Coronary artery (tissue), 2 donors: Measurements from ENCODE around the gene FOXP1.
A peak's percentile ranks its signal among the peaks of the same experiment; 100 is the strongest.

ENCODE experiments used
- DNase-seq: peaks from one replicate; pipeline ENCODE4 v3.0.0-alpha.2; 2017; ENCODE audit warnings: low spot score
- H3K27ac ChIP-seq, 2 donors: fragments of 200-600 bp; sonication (generic); one replicate each; pipeline ENCODE4 v1.5.1; 2016 to 2019
- H3K4me3 ChIP-seq: fragments of 200-600 bp; sonication (generic); 2 replicates; pipeline ENCODE4 v1.5.1; 2016; ENCODE audit warnings: mild to moderate bottlenecking, moderate library complexity
- TF ChIP-seq, protein P1 (sequence below): fragments of 200-600 bp; sonication (generic); IDR thresholded peaks from one replicate; pipeline ENCODE4 v1.5.1; 2019; ENCODE audit warnings: antibody characterized with exemption

FOXP1 gene

DNA sequence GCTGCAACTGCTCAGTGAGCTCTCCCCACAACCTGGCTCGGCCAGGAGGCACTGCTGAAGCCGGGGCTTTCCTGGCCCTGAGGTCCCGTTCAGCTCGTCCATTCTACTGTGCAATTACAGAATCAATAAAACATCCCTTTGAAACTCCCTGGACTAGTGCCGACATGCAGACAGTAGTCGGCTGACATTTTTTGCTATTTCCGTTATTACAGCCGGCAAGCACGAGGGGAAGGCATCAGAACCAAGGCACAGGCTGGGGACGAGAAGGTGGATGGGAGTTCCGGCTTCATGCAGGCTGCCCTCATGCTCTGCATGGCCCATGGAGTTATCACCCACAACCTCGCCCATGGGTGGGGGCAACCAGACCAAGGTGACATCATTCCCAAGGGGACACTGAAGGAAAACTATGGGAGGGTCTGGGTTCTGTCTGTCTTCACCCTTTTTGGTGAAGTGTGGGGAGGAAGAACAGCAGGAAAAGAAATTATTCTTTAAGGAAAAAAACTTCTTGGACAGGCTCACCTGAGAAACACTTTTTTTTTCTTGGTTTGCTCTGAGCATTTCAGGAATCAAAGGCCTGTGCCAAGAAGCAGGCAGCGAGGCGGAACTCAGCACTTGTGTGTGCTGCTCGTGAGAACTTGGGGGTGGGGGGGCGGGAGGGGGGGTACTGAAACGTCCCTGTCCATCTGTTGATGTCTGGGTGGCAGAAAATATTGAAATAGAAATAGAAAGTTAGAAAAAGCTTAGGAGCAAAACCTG is 154.5 kb downstream of the FOXP1 start:
- TF ChIP-seq, protein P1, sequence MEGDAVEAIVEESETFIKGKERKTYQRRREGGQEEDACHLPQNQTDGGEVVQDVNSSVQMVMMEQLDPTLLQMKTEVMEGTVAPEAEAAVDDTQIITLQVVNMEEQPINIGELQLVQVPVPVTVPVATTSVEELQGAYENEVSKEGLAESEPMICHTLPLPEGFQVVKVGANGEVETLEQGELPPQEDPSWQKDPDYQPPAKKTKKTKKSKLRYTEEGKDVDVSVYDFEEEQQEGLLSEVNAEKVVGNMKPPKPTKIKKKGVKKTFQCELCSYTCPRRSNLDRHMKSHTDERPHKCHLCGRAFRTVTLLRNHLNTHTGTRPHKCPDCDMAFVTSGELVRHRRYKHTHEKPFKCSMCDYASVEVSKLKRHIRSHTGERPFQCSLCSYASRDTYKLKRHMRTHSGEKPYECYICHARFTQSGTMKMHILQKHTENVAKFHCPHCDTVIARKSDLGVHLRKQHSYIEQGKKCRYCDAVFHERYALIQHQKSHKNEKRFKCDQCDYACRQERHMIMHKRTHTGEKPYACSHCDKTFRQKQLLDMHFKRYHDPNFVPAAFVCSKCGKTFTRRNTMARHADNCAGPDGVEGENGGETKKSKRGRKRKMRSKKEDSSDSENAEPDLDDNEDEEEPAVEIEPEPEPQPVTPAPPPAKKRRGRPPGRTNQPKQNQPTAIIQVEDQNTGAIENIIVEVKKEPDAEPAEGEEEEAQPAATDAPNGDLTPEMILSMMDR = no peak
- no peak for DNase-seq
- Histone ChIP-seq H3K27ac (peak overlapping the region in 1 of 2 donors; percentile 49), H3K4me3 (peak overlapping the region; percentile 57)

DNA sequence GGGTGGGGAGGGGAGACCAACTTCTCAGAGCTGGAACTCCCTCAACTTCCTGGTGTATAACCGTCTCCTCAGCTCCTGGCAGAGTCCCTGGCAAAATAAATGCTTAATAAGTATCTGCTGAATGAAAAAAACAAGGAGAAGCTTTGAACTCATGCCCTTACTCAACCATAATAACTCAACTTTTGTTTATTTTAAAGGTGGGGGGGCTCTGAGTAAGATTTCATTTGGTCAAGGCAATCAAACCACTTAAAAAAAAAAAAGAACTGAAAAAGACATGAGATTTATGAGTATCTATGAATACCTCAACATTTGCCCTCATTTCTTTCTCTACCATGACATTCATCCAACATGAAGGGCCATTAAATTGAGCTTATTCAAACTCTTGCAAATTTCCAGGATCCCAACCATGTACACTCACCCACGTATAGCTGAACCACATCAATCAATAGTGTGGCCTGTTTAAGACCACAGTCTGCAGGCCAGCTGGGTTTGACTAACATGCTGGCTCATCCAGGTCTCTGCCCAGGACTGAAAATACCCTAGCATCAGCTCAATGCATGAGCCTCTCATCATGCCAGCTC is 157.9 kb downstream of the FOXP1 start:
- Histone ChIP-seq H3K27ac (no peak overlapping the region), H3K4me3 (no peak overlapping the region)
- DNase-seq = no peak
- TF ChIP-seq, protein P1 = no peak

DNA sequence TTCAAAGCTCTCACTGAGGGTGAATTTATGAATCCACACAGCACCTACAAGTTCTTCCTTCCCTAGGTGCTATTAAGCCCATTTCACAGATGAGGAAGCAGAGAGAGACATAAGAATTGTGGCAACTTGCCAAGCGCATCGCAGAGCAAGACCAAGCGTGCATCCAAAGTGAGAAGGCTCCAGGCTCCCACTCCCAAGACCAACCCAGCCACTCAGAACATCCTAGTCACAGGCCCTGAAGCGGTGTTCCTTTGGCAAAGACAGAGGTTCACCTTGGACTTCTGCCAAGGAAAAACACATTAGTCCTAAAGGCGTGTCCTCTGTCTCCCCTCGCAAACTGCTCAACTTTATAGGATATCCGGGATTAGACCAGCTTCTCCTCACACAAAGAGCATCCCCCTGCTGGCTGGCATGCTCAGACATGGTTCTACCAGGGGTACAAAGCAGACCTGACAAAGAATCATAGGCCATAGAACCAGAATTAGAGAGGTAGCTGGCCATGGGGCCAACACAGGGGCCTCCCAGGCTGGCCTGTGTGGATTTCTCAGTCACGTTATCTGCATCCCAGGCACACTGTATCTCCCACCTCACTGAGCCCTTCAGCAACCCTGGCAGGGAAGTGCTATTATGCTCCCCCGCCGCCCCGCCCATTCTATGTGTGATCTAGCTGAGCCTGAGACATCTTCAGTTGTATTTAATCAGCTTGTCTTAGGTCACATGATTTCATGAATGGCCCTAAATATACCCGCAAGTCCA is 160.2 kb downstream of the FOXP1 start:
- H3K4me3 ChIP-seq = no peak overlapping the region
- no peak overlapping the region for H3K27ac ChIP-seq
- TF ChIP-seq, protein P1 = no peak
- no peak for DNase-seq

DNA sequence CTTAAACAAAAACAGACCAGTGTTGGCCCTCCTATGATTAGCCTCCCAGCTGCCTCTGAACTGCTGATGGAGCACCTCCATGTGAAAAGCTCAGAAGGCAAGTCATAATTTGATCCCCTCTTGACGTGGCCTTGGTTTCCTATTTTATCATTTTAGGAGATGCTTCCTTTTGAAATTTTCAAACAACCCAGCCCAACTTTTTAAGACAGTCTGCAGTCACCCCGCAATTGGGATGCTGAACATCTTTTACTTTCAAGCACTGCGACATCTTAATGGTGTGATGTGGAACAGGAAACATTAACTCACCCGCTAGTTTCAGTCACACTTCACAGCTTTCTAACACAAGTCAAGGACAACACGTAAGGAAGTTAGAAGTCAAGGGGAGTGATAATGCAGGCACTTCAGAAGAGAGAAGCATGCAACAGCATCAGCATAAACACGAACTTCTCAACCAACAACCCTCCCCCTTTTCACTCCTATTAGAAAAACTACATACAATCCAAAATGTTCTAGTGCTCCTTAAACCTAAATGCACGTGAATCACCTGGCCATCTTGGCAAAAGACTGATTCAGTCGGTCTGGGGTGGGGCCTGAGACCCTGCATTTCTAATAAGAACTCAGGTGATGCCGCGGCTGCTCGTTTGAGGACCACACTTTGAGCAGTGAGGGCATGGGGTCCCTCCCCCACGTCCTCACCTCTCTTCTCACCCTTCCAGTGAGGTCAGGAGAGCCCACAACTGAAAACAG is 161.5 kb downstream of the FOXP1 start:
- no peak for DNase-seq
- Histone ChIP-seq H3K4me3 (no peak overlapping the region), H3K27ac (no peak overlapping the region)
- TF ChIP-seq, protein P1 = no peak

DNA sequence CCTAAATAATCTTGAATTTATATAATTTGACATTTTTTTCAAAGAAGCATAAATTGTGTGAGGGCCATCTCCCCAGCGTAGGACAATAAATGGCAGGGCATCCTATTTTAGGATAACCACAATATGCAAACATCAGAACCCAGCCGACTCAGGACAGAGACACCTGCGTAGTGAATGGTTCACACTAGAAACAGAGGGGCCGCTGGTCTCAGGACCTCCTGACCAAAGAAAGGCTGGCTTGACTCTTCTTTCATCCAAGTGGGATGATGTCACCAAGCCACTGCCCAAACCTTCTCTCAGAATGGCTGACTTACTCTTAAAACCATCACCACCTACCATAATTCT is 162.1 kb downstream of the FOXP1 start:
- TF ChIP-seq, protein P1 = no peak
- H3K27ac ChIP-seq = no peak overlapping the region
- no peak overlapping the region for H3K4me3 ChIP-seq
- DNase-seq = no peak

DNA sequence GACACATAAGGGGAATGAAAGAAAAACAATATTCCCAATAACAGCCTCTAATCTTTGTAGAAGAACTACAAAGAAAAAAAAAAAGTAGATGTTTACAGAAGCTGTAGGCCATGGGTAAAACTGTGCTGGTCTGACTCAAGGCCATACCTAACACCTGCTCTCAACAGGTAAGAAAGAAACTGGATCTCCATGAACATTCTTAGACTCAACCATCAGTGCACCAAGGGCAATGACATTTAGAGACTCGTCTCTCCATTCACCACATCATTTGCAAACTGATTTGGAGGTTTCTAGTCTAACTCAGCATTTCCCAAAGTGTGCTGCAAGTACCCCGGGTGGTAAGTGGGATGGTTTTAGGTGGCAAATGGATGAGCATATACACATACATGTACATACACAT is 164.2 kb downstream of the FOXP1 start:
- Histone ChIP-seq H3K27ac (no peak overlapping the region), H3K4me3 (no peak overlapping the region)
- TF ChIP-seq, protein P1 = no peak
- no peak for DNase-seq
